AG09319 (cell line): ENCODE results near the gene SPAG4.

Source experiments
- DNase-seq: peaks from one replicate; pipeline ENCODE4 v3.0.0-alpha.2; 2010; ENCODE audit warnings: low read depth; ENCODE audit errors: extremely low read depth
- CTCF ChIP-seq: IDR thresholded peaks from 2 replicates; pipeline ENCODE4 v1.5.1; 2011; ENCODE audit warnings: low read depth, mild to moderate bottlenecking, inconsistent platforms, low read length, moderate library complexity

Gene SPAG4

GRCh38 chr20:35615667-35616464, at the start of gene SPAG4:
TSS of gene SPAG4 (plus strand) at chr20:35615829. CDS start at chr20:35616004, 175 bp downstream.
- DNase-seq = peak; percentile 99

GRCh38 chr20:35568645-35569044, 47.0 kb upstream of the SPAG4 start:
- no peak for DNase-seq

More at GRCh38 chr20:35615667-35616464, at the start of gene SPAG4:
- no peak for TF ChIP-seq CTCF

GRCh38 chr20:35571555-35571954, 44.1 kb upstream of the SPAG4 start:
- DNase-seq = no peak
- no peak for TF ChIP-seq CTCF

More at GRCh38 chr20:35568645-35569044, 47.0 kb upstream of the SPAG4 start:
- TF ChIP-seq CTCF = peak; percentile 4

- DNase-seq = no peak
- TF ChIP-seq CTCF = no peak
These were observed 42.8 kb upstream of the SPAG4 start for GRCh38 chr20:35572838-35573237.

GRCh38 chr20:35575958-35576357, 39.7 kb upstream of the SPAG4 start:
- DNase-seq = no peak
- TF ChIP-seq CTCF = no peak

- DNase-seq = no peak
- no peak for TF ChIP-seq CTCF
These were observed 38.8 kb upstream of the SPAG4 start for GRCh38 chr20:35576816-35577215.

- no peak for DNase-seq
These were observed 37.2 kb upstream of the SPAG4 start for GRCh38 chr20:35578469-35578868.

More at GRCh38 chr20:35578469-35578868, 37.2 kb upstream of the SPAG4 start:
- no peak for TF ChIP-seq CTCF
